ENCODE results near the gene RAB40B.

- no peak for TF ChIP-seq RFX5 (IDR thresholded peaks at IDR 0.05)
- no peak for TF ChIP-seq NR3C1 (IDR thresholded peaks at IDR 0.05)
- TF ChIP-seq, protein P1, sequence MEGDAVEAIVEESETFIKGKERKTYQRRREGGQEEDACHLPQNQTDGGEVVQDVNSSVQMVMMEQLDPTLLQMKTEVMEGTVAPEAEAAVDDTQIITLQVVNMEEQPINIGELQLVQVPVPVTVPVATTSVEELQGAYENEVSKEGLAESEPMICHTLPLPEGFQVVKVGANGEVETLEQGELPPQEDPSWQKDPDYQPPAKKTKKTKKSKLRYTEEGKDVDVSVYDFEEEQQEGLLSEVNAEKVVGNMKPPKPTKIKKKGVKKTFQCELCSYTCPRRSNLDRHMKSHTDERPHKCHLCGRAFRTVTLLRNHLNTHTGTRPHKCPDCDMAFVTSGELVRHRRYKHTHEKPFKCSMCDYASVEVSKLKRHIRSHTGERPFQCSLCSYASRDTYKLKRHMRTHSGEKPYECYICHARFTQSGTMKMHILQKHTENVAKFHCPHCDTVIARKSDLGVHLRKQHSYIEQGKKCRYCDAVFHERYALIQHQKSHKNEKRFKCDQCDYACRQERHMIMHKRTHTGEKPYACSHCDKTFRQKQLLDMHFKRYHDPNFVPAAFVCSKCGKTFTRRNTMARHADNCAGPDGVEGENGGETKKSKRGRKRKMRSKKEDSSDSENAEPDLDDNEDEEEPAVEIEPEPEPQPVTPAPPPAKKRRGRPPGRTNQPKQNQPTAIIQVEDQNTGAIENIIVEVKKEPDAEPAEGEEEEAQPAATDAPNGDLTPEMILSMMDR (IDR thresholded peaks at IDR 0.05), result no peak
- TF ChIP-seq, protein P2, sequence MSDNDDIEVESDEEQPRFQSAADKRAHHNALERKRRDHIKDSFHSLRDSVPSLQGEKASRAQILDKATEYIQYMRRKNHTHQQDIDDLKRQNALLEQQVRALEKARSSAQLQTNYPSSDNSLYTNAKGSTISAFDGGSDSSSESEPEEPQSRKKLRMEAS (IDR thresholded peaks at IDR 0.05), result no peak
- TF ChIP-seq HOXA7 (CRISPR knock-in tag; IDR thresholded peaks at IDR 0.05), result no peak
- TF ChIP-seq MAFK (IDR thresholded peaks at IDR 0.05; ENCODE audit: partially characterized antibody), result no peak
Observed at GRCh38 chr17:82718986-82719685, 20.6 kb upstream of the RAB40B start.
